ENCODE measurements around the gene FAM107A. TPM values are rescaled to one million over a fixed set of nuclear protein-coding genes. Genes with fewer than 3 reads are reported as not detected.

FAM107A gene
- total and polyA plus RNA-seq, 2 of the 13 experiments (the other 11 are each of a cell fraction or from before 2014, with no cell fraction given), result not detected

GRCh38 chr3:58568572-58569286, 8.5 kb downstream of the FAM107A start (continued):
- TF ChIP-seq HNF1B (CRISPR knock-in tag; IDR thresholded peaks at IDR 0.05) (no peak), MXI1 (IDR thresholded peaks at IDR 0.05; ENCODE audit: borderline replicate concordance, low read depth, low read length) (no peak), HOMEZ (CRISPR knock-in tag; IDR thresholded peaks at IDR 0.05; ENCODE audit: low read depth) (no peak), ZNF33A (CRISPR knock-in tag; IDR thresholded peaks at IDR 0.05; ENCODE audit: borderline replicate concordance) (no peak), SRSF4 (IDR thresholded peaks at IDR 0.05; ENCODE audit: low read depth, low read length, poor library complexity, severe bottlenecking) (no peak), KAT7 (CRISPR knock-in tag; IDR thresholded peaks at IDR 0.05; ENCODE audit: borderline replicate concordance) (no peak), ATAD3A (CRISPR knock-in tag; IDR thresholded peaks at IDR 0.05) (no peak), ZBTB2 (CRISPR knock-in tag; IDR thresholded peaks at IDR 0.05; ENCODE audit: low read depth) (no peak), ZNF136 (CRISPR knock-in tag; IDR thresholded peaks at IDR 0.05; ENCODE audit: low read depth) (no peak), ZNF770 (CRISPR knock-in tag; IDR thresholded peaks at IDR 0.05) (0 out of 2 replicates have a peak, but pooled peaks have one; percentile 23), KDM2A (CRISPR knock-in tag; IDR thresholded peaks at IDR 0.05; ENCODE audit: borderline replicate concordance, low read depth) (peak; percentile 38; the same call in 1 of the 2 replicates), SMC3 (IDR thresholded peaks at IDR 0.05; ENCODE audit: low read length) (peak; percentile 77; the same call in 1 of the 2 replicates), HNRNPL (IDR thresholded peaks at IDR 0.05; ENCODE audit: low read depth, low read length) (no peak), NFE2L2 (IDR thresholded peaks at IDR 0.05; ENCODE audit: low read length) (no peak), HIC2 (CRISPR knock-in tag; IDR thresholded peaks at IDR 0.05; ENCODE audit: low read depth) (no peak), PHF21A (CRISPR knock-in tag; IDR thresholded peaks at IDR 0.05) (no peak), ERF (CRISPR knock-in tag; IDR thresholded peaks at IDR 0.05) (no peak), ZFP82 (CRISPR knock-in tag; IDR thresholded peaks at IDR 0.05; ENCODE audit: borderline replicate concordance) (no peak), NCOR1 (IDR thresholded peaks at IDR 0.05; ENCODE audit: borderline replicate concordance, low read length) (no peak)

Measured in HepG2 (cell line).